ENCODE results near the gene LUC7L. TPM values are rescaled to one million over a fixed set of nuclear protein-coding genes. Genes with fewer than 3 reads are reported as not detected.
"Not testable (repeated sequence)": the region's sequence is repeated elsewhere in the genome, so short reads cannot be mapped to it uniquely, and the experiment has no call there.

The LUC7L gene
- polyA plus RNA-seq, 1 of the 3 experiments (the other 2 are of a cell fraction): 97.7 TPM

DNA sequence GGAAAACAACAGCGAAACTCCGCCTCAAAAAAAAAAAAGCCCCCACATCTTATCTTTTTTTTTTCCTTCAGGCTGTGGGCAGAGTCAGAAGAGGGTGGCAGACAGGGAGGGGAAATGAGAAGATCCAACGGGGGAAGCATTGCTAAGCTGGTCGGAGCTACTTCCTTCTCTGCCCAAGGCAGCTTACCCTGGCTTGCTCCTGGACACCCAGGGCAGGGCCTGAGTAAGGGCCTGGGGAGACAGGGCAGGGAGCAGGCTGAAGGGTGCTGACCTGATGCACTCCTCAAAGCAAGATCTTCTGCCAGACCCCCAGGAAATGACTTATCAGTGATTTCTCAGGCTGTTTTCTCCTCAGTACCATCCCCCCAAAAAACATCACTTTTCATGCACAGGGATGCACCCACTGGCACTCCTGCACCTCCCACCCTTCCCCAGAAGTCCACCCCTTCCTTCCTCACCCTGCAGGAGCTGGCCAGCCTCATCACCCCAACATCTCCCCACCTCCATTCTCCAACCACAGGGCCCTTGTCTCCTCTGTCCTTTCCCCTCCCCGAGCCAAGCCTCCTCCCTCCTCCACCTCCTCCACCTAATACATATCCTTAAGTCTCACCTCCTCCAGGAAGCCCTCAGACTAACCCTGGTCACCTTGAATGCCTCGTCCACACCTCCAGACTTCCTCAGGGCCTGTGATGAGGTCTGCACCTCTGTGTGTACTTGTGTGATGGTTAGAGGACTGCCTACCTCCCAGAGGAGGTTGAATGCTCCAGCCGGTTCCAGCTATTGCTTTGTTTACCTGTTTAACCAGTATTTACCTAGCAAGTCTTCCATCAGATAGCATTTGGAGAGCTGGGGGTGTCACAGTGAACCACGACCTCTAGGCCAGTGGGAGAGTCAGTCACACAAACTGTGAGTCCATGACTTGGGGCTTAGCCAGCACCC is 54.0 kb downstream of the LUC7L start:
- H3K4me3 ChIP-seq (ENCODE audit: low read depth in 2 of 2, low read length in 1 of 2): no peak overlapping the region
- H3F3A ChIP-seq (replicated peaks; ENCODE audit: insufficient read depth): peaks cover 7% of the 10 kb centered on the region
- 23% methylated on average over 7 of the region's 8 CpGs for WGBS (ENCODE audit: low lambda C conversion rate)
- no peak overlapping the region for H3K4me2 ChIP-seq
- H3K27me3 ChIP-seq (ENCODE audit: insufficient read depth): peaks cover 28% of the 10 kb centered on the region
- no peak overlapping the region for H3K27ac ChIP-seq (ENCODE audit: low read depth in 2 of 2, low read length in 1 of 2)
- DNase-seq: peak; percentile 38
- H3K9me2 ChIP-seq: no peaks in the 10 kb centered on the region
- H4K20me1 ChIP-seq (ENCODE audit: insufficient read depth): peaks cover 13% of the 10 kb centered on the region
- H3K4me1 ChIP-seq (ENCODE audit: control insufficient read depth in 1 of 2, insufficient read depth in 2 of 2, low read depth in 1 of 2, low read length in 1 of 2): peaks cover 0 to 2% of the 10 kb centered on the region in 2 experiments; a peak in 1 of 4 replicates
- H3K79me2 ChIP-seq (ENCODE audit: insufficient read depth): no peaks in the 10 kb centered on the region
- no peaks in the 10 kb centered on the region for H3K9me3 ChIP-seq
- POLR2A ChIA-PET: interaction anchor here (0.6 kb wide), 1 partner anchor 8 kb away, joined by 3 read pairs; no protein-coding TSS in a partner anchor
- H3K9ac ChIP-seq: no peak overlapping the region
- H3K36me3 ChIP-seq (replicated peaks in 1 of 2; ENCODE audit: control insufficient read depth in 1 of 2, insufficient read depth in 2 of 2, low read length in 1 of 2): no peaks in the 10 kb centered on the region
- H2AFZ ChIP-seq (ENCODE audit: low read depth): no peak overlapping the region
- CTCF ChIA-PET: interaction anchor here (0.8 to 2.2 kb wide), 3 partner anchors 58 to 78 kb away, joined by 3 to 8 read pairs (median 3); no protein-coding TSS in a partner anchor
- TF ChIP-seq FOSL2 (IDR thresholded peaks at IDR 0.05; ENCODE audit: borderline replicate concordance, low read depth): no peak
- TF ChIP-seq SMC3 (IDR thresholded peaks at IDR 0.05; ENCODE audit: low read depth, low read length): no peak
- no peak for TF ChIP-seq EP300 (IDR thresholded peaks at IDR 0.05; ENCODE audit: borderline replicate concordance in 1 of 2, low read depth in 1 of 2, low read length in 1 of 2)
- TF ChIP-seq, protein P1, sequence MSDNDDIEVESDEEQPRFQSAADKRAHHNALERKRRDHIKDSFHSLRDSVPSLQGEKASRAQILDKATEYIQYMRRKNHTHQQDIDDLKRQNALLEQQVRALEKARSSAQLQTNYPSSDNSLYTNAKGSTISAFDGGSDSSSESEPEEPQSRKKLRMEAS (IDR thresholded peaks at IDR 0.05; ENCODE audit: low read depth): no peak
- no peak for TF ChIP-seq POLR2AphosphoS5 (IDR thresholded peaks at IDR 0.05; ENCODE audit: low read depth, low read length)
- no peak for TF ChIP-seq TEAD4 (IDR thresholded peaks at IDR 0.05; ENCODE audit: borderline replicate concordance, insufficient read depth)
- TF ChIP-seq RFX5 (IDR thresholded peaks at IDR 0.05; ENCODE audit: low read length): no peak
- TF ChIP-seq CHD2 (IDR thresholded peaks at IDR 0.05; ENCODE audit: low read length, partially characterized antibody): no peak
- no peak for TF ChIP-seq FOXM1 (IDR thresholded peaks at IDR 0.05; ENCODE audit: low read depth)

DNA sequence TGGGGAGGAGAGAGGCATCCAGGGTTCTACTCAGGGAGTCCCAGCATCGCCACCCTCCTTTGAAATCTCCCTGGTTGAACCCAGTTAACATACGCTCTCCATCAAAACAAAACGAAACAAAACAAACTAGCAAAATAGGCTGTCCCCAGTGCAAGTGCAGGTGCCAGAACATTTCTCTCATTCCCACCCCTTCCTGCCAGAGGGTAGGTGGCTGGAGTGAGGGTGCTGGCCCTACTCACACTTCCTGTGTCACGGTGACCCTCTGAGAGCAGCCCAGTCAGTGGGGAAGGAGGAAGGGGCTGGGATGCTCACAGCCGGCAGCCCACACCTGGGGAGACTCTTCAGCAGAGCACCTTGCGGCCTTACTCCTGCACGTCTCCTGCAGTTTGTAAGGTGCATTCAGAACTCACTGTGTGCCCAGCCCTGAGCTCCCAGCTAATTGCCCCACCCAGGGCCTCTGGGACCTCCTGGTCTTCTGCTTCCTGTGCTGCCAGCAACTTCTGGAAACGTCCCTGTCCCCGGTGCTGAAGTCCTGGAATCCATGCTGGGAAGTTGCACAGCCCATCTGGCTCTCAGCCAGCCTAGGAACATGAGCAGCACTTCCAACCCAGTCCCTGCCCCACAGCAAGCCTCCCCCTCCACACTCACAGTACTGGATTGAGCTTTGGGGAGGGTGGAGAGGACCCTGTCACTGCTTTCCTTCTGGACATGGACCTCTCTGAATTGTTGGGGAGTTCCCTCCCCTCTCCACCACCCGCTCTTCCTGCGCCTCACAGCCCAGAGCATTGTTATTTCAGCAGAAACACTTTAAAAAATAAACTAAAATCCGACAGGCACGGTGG is 55.1 kb downstream of the LUC7L start:
- not testable (repeated sequence) for H3K27ac ChIP-seq (ENCODE audit: low read depth in 2 of 2, low read length in 1 of 2); H2AFZ ChIP-seq (ENCODE audit: low read depth); H3K79me2 ChIP-seq (ENCODE audit: insufficient read depth); H3K9ac ChIP-seq; DNase-seq; H3K4me3 ChIP-seq (ENCODE audit: low read depth in 2 of 2, low read length in 1 of 2); H3K36me3 ChIP-seq (replicated peaks in 1 of 2; ENCODE audit: control insufficient read depth in 1 of 2, insufficient read depth in 2 of 2, low read length in 1 of 2); H3K4me2 ChIP-seq; H3K9me3 ChIP-seq; H3K4me1 ChIP-seq (ENCODE audit: control insufficient read depth in 1 of 2, insufficient read depth in 2 of 2, low read depth in 1 of 2, low read length in 1 of 2); H3F3A ChIP-seq (replicated peaks; ENCODE audit: insufficient read depth); H3K9me2 ChIP-seq
- TF ChIP-seq, protein P2, sequence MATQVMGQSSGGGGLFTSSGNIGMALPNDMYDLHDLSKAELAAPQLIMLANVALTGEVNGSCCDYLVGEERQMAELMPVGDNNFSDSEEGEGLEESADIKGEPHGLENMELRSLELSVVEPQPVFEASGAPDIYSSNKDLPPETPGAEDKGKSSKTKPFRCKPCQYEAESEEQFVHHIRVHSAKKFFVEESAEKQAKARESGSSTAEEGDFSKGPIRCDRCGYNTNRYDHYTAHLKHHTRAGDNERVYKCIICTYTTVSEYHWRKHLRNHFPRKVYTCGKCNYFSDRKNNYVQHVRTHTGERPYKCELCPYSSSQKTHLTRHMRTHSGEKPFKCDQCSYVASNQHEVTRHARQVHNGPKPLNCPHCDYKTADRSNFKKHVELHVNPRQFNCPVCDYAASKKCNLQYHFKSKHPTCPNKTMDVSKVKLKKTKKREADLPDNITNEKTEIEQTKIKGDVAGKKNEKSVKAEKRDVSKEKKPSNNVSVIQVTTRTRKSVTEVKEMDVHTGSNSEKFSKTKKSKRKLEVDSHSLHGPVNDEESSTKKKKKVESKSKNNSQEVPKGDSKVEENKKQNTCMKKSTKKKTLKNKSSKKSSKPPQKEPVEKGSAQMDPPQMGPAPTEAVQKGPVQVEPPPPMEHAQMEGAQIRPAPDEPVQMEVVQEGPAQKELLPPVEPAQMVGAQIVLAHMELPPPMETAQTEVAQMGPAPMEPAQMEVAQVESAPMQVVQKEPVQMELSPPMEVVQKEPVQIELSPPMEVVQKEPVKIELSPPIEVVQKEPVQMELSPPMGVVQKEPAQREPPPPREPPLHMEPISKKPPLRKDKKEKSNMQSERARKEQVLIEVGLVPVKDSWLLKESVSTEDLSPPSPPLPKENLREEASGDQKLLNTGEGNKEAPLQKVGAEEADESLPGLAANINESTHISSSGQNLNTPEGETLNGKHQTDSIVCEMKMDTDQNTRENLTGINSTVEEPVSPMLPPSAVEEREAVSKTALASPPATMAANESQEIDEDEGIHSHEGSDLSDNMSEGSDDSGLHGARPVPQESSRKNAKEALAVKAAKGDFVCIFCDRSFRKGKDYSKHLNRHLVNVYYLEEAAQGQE (IDR thresholded peaks at IDR 0.05; ENCODE audit: low read depth, low read length): peak; percentile 75
- WGBS (ENCODE audit: low lambda C conversion rate): 24% methylated on average over 6 of the region's 13 CpGs
- CTCF ChIA-PET: interaction anchor here (2.2 kb wide), 1 partner anchor 67 kb away, joined by 8 read pairs; no protein-coding TSS in a partner anchor
- POLR2A ChIA-PET: interaction anchor here (0.6 kb wide), 1 partner anchor 10 kb away, joined by 3 read pairs; no protein-coding TSS in a partner anchor
- Histone ChIP-seq H3K27me3 (ENCODE audit: insufficient read depth) (peaks cover 28% of the 10 kb centered on the region), H4K20me1 (ENCODE audit: insufficient read depth) (peaks cover 13% of the 10 kb centered on the region)

DNA sequence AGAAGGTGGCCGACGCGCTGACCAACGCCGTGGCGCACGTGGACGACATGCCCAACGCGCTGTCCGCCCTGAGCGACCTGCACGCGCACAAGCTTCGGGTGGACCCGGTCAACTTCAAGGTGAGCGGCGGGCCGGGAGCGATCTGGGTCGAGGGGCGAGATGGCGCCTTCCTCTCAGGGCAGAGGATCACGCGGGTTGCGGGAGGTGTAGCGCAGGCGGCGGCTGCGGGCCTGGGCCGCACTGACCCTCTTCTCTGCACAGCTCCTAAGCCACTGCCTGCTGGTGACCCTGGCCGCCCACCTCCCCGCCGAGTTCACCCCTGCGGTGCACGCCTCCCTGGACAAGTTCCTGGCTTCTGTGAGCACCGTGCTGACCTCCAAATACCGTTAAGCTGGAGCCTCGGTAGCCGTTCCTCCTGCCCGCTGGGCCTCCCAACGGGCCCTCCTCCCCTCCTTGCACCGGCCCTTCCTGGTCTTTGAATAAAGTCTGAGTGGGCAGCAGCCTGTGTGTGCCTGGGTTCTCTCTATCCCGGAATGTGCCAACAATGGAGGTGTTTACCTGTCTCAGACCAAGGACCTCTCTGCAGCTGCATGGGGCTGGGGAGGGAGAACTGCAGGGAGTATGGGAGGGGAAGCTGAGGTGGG is 55.9 kb downstream of the LUC7L start:
- POLR2A ChIA-PET: not testable (repeated sequence)

More for the DNA sequence above, 55.9 kb downstream of the LUC7L start:
- H3K4me3 ChIP-seq (ENCODE audit: low read depth in 2 of 2, low read length in 1 of 2); H3K36me3 ChIP-seq (replicated peaks in 1 of 2; ENCODE audit: control insufficient read depth in 1 of 2, insufficient read depth in 2 of 2, low read length in 1 of 2); H2AFZ ChIP-seq (ENCODE audit: low read depth); H3K9me2 ChIP-seq; H3K79me2 ChIP-seq (ENCODE audit: insufficient read depth); H3K4me2 ChIP-seq; CTCF ChIA-PET; H3K4me1 ChIP-seq (ENCODE audit: control insufficient read depth in 1 of 2, insufficient read depth in 2 of 2, low read depth in 1 of 2, low read length in 1 of 2); H3K9me3 ChIP-seq; H3K27ac ChIP-seq (ENCODE audit: low read depth in 2 of 2, low read length in 1 of 2); H3F3A ChIP-seq (replicated peaks; ENCODE audit: insufficient read depth); DNase-seq; H3K9ac ChIP-seq: not testable (repeated sequence)
- peaks cover 13% of the 10 kb centered on the region for H4K20me1 ChIP-seq (ENCODE audit: insufficient read depth)
- peaks cover 27% of the 10 kb centered on the region for H3K27me3 ChIP-seq (ENCODE audit: insufficient read depth)
- WGBS (ENCODE audit: low lambda C conversion rate): 52% methylated on average over 7 of the region's 44 CpGs
